Natural killer cell (primary cell): ENCODE results near the gene C2orf78. TPM values are rescaled to one million over a fixed set of nuclear protein-coding genes. Genes with fewer than 3 reads are reported as not detected.

Experiments used
- ATAC-seq, 3 donors: fragments of 150-1000 bp in 2 of 3; fragments of 200-7000 bp in 1 of 3; cut with Tn5 transposase; 1 replicate in 1 of 3; 2 replicates in 2 of 3; pipeline ENCODE4 v1.10.0; 2021; ENCODE audit warnings: mild to moderate bottlenecking in 2 of 3, moderate library complexity in 2 of 3
- DNase-seq, 2 donors: peaks; one replicate each; pipeline versions ENCODE4 v3.0.0 to v3.0.0-alpha.2; 2013 to 2021; ENCODE audit warnings: mixed read lengths in 1 of 2
- H3K27ac ChIP-seq: one replicate; pipeline ENCODE4 v1.5.1; 2013; ENCODE audit warnings: mild to moderate bottlenecking, low read length
- H3K27me3 ChIP-seq: one replicate; pipeline ENCODE4 v1.6.1; 2013; ENCODE audit warnings: low read length; ENCODE audit not compliant: control insufficient read depth, insufficient read depth
- H3K36me3 ChIP-seq: one replicate; pipeline ENCODE4 v1.6.1; 2013; ENCODE audit warnings: low read length; ENCODE audit not compliant: control insufficient read depth, insufficient read depth
- H3K4me1 ChIP-seq: one replicate; pipeline ENCODE4 v1.6.1; 2013; ENCODE audit warnings: low read length; ENCODE audit not compliant: control insufficient read depth, insufficient read depth
- H3K4me3 ChIP-seq: one replicate; pipeline ENCODE4 v1.5.1; 2013; ENCODE audit warnings: low read length
- H3K9me3 ChIP-seq: one replicate; pipeline ENCODE4 v1.6.1; 2013; ENCODE audit warnings: low read length; ENCODE audit not compliant: control insufficient read depth, insufficient read depth
- H3K27ac Mint-ChIP-seq, 2 donors: one replicate each; pipeline ENCODE4 v1.8.0; 2022; ENCODE audit warnings: mild to moderate bottlenecking in 2 of 2, mixed read lengths in 2 of 2, moderate library complexity in 1 of 2
- H3K27me3 Mint-ChIP-seq, 2 donors: one replicate each; pipeline ENCODE4 v1.8.0; 2022; ENCODE audit warnings: low read depth in 2 of 2, mixed read lengths in 2 of 2
- H3K36me3 Mint-ChIP-seq: one replicate; pipeline ENCODE4 v1.8.0; 2022; ENCODE audit warnings: mixed read lengths
- H3K4me1 Mint-ChIP-seq, 2 donors: one replicate each; pipeline ENCODE4 v1.8.0; 2022; ENCODE audit warnings: mixed read lengths in 2 of 2
- H3K4me3 Mint-ChIP-seq: one replicate; pipeline ENCODE4 v1.8.0; 2022; ENCODE audit warnings: mild to moderate bottlenecking, moderate library complexity, mixed read lengths
- H3K9me3 Mint-ChIP-seq, 2 donors: one replicate each; pipeline ENCODE4 v1.8.0; 2022; ENCODE audit warnings: mixed read lengths in 2 of 2
- WGBS: methylation state at CpG from one replicate; pipeline ENCODE4 v1.1.7; 2013; ENCODE audit warnings: missing lambda C conversion rate; ENCODE audit not compliant: insufficient coverage; 5-methylcytosine and 5-hydroxymethylcytosine counted together
- intact Hi-C: fragments of 100-400 bp; cut with micrococcal nuclease; formaldehyde crosslinking; loops from one replicate; pipeline ENCODE4 v1.14.2; 2022
- total RNA-seq, 4 donors: library from RNA; stranded (reverse); fragments of 120-200 nt in 1 of 4; gene quantifications; one replicate each; pipeline versions ENCODE4 v1.2.3 to v1.2.4, GENCODE V29; 2013 to 2022
- TF ChIP-seq, protein P1 (sequence below): fragments of 200-600 bp; IDR thresholded peaks from one replicate; pipeline ENCODE4 v1.8.0; 2022; ENCODE audit warnings: antibody characterized with exemption

The C2orf78 gene
- total RNA-seq, 3 donors from 2014 or later (not counting 1 experiment from before 2014, with no cell fraction given): not detected

- H3K36me3 ChIP-seq: peaks cover 52% of the 10 kb centered on the region
- H3K4me1 ChIP-seq: no peaks in the 10 kb centered on the region
- no peak for DNase-seq
- H3K27me3 ChIP-seq: no peaks in the 10 kb centered on the region
- intact Hi-C loops: no loop called here
- no peak for ATAC-seq
- Mint-ChIP-seq H3K9me3 (no peaks in the 10 kb centered on the region), H3K27ac (no peak overlapping the region), H3K4me3 (no peak overlapping the region), H3K4me1 (no peaks in the 10 kb centered on the region), H3K36me3 (peaks cover 18% of the 10 kb centered on the region), H3K27me3 (no peaks in the 10 kb centered on the region)
- H3K9me3 ChIP-seq: no peaks in the 10 kb centered on the region
- no peak overlapping the region for H3K4me3 ChIP-seq
- TF ChIP-seq, protein P1, sequence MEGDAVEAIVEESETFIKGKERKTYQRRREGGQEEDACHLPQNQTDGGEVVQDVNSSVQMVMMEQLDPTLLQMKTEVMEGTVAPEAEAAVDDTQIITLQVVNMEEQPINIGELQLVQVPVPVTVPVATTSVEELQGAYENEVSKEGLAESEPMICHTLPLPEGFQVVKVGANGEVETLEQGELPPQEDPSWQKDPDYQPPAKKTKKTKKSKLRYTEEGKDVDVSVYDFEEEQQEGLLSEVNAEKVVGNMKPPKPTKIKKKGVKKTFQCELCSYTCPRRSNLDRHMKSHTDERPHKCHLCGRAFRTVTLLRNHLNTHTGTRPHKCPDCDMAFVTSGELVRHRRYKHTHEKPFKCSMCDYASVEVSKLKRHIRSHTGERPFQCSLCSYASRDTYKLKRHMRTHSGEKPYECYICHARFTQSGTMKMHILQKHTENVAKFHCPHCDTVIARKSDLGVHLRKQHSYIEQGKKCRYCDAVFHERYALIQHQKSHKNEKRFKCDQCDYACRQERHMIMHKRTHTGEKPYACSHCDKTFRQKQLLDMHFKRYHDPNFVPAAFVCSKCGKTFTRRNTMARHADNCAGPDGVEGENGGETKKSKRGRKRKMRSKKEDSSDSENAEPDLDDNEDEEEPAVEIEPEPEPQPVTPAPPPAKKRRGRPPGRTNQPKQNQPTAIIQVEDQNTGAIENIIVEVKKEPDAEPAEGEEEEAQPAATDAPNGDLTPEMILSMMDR: no peak
- H3K27ac ChIP-seq: no peak overlapping the region
Observed at GRCh38 chr2:73856214-73856613, 72.2 kb downstream of the C2orf78 start.

DNA sequence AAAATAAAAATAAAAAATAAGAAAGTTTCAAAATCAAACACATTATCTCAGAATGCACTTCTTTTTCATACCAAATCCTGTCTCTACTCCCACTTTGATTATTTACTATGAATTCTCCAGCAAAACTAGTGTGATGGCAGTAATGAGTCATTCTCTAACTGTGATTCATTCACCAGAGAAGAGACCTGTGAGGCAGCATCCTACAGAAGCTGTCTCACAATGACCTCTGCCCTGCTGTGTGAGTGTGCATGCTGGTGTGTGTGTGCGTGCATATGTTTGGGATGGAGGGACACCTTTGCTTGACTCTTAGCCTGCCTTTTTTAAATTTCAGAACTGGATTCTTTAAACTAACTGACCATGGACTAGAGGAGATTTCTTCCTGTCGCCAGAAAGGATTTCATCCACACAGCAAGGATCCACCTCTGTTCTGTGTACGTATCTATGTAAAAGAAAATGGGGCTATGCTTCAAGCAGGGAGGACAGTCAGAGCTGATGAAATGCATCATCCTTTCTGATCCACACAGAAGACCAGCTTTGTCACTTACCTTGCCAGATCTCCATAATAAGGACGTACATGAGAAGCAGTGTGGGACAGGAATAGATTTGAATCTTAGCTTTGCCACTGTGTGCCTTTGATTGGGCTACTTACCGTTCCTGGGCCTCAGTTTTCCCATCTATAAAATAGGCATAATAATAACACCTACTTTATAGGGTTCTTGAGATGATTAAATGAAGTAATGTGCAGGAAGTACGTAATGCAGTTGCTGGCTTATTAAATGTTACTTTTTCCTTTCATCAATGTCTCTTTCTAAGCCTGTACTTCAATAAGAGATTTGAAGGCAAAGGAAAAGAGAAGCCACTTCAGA, 76.0 kb downstream of the C2orf78 start:
- H3K4me1 ChIP-seq: no peaks in the 10 kb centered on the region
- H3K9me3 ChIP-seq: no peaks in the 10 kb centered on the region
- no peaks in the 10 kb centered on the region for H3K27me3 Mint-ChIP-seq
- ATAC-seq (no peak), DNase-seq (no peak)
- peaks cover 36% of the 10 kb centered on the region for H3K36me3 Mint-ChIP-seq
- no peak overlapping the region for H3K4me3 Mint-ChIP-seq
- no peaks in the 10 kb centered on the region for H3K9me3 Mint-ChIP-seq
- H3K4me1 Mint-ChIP-seq: no peaks in the 10 kb centered on the region
- intact Hi-C loops: no loop called here
- WGBS: 95% methylated on average over 4 of the region's 6 CpGs
- H3K4me3 ChIP-seq: no peak overlapping the region
- peaks cover 58% of the 10 kb centered on the region for H3K36me3 ChIP-seq
- no peak overlapping the region for H3K27ac Mint-ChIP-seq
- no peaks in the 10 kb centered on the region for H3K27me3 ChIP-seq
- H3K27ac ChIP-seq: no peak overlapping the region
- TF ChIP-seq, protein P1: no peak

DNA sequence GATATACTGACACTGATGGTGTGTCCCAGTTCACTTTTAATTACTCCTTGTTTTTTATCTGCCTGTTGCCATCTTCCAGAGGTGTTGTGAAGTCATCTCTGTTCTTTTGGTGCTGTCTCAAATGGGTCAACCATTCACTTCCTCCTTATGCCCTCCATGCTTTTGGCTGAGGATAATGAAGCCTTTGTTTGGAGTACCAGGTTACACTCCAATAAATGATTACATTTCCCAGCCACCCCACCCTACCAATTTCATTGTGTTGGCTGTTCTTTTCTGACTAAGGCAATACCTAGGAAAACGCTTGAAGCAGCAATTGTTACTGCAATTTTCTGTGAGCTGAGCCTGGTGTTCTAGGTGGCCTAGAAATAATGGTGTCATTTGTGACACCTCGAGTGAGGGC, 79.0 kb downstream of the C2orf78 start:
- H3K27me3 Mint-ChIP-seq: no peaks in the 10 kb centered on the region
- H3K27ac Mint-ChIP-seq: no peak overlapping the region
- ATAC-seq: no peak
- peaks cover 45% of the 10 kb centered on the region for H3K36me3 Mint-ChIP-seq
- Histone ChIP-seq H3K4me1 (no peaks in the 10 kb centered on the region), H3K4me3 (no peak overlapping the region), H3K9me3 (no peaks in the 10 kb centered on the region), H3K27me3 (no peaks in the 10 kb centered on the region), H3K36me3 (peaks cover 59% of the 10 kb centered on the region), H3K27ac (no peak overlapping the region)
- no peaks in the 10 kb centered on the region for H3K4me1 Mint-ChIP-seq
- TF ChIP-seq, protein P1: no peak
- no peaks in the 10 kb centered on the region for H3K9me3 Mint-ChIP-seq
- H3K4me3 Mint-ChIP-seq: no peak overlapping the region
- intact Hi-C loops: no loop called here
- DNase-seq: no peak
- WGBS: 93% methylated on average over 2 of the region's 2 CpGs

Other genes starting within 250 kb of the C2orf78 start
- gene NAT8, start 141.8 kb upstream of the C2orf78 start, total RNA-seq: not detected
- gene TPRKB, start 46.8 kb upstream of the C2orf78 start, total RNA-seq: 10 to 100 TPM; 20.4 to 24.1 (median 22.8) TPM
- 10 to 100 TPM; 45.7 to 50.2 (median 46.6) TPM for gene DUSP11, start 4.1 kb upstream of the C2orf78 start, total RNA-seq
- gene STAMBP, start 44.8 kb downstream of the C2orf78 start, total RNA-seq: 10 to 100 TPM; 23.8 to 27.3 (median 25.3) TPM
- gene ACTG2, start 108.8 kb downstream of the C2orf78 start, total RNA-seq: not detected
- 10 to 100 TPM; 47.6 to 56.8 (median 54.8) TPM for gene DGUOK, start 142.7 kb downstream of the C2orf78 start, total RNA-seq
- 10 to 100 TPM; 40.0 to 47.9 (median 45.3) TPM for gene TET3, start 200.7 kb downstream of the C2orf78 start, total RNA-seq